BJ (cell line): ENCODE measurements around the gene NUDT6. TPM values are rescaled to one million over a fixed set of nuclear protein-coding genes. Genes with fewer than 3 reads are reported as not detected.
A peak's percentile ranks its signal among the peaks of the same experiment; 100 is the strongest.
"Not testable (repeated sequence)": the region's sequence is repeated elsewhere in the genome, so short reads cannot be mapped to it uniquely, and the experiment has no call there.

Experiments used
- CTCF ChIA-PET: fragments of 350-600 bp; formaldehyde crosslinking; extraction: SDS; loops from one replicate; lab custom pipeline; 2021; ENCODE audit warnings: antibody characterized with exemption, inconsistent platforms; lab: Yijun Ruan, JAX
- POLR2A ChIA-PET: fragments of 300-600 bp; sonication (Branson Sonifier 250); formaldehyde crosslinking; extraction: SDS; loops from one replicate; lab custom pipeline; 2021; ENCODE audit warnings: antibody characterized with exemption; lab: Charles Lee
- DNase-seq: peaks from one replicate; pipeline ENCODE4 v3.0.0-alpha.2; 2011; ENCODE audit warnings: low read depth
- H3K27me3 ChIP-seq: 2 replicates; pipeline ENCODE4 v1.6.0; 2011; ENCODE audit warnings: low read length; ENCODE audit not compliant: control insufficient read depth, insufficient read depth
- H3K36me3 ChIP-seq: 2 replicates; pipeline ENCODE4 v1.5.1; 2011; ENCODE audit warnings: low read length; ENCODE audit not compliant: control insufficient read depth, insufficient read depth
- H3K4me3 ChIP-seq: 2 replicates; pipeline ENCODE4 v1.5.1; 2011; ENCODE audit warnings: low read depth, mild to moderate bottlenecking, control low read depth, low read length
- polyA plus RNA-seq: library from polyadenylated mRNA; depleted of rRNA; stranded (reverse); fragments of >200 nt; gene quantifications from 2 replicates; pipeline ENCODE4 v1.2.3, GENCODE V29; 2011
- TF ChIP-seq, protein P1 (sequence below): IDR thresholded peaks from 2 replicates; pipeline ENCODE4 v1.5.1; 2011; ENCODE audit warnings: low read depth, mild to moderate bottlenecking, control low read depth, inconsistent platforms, low read length, moderate library complexity; ENCODE audit not compliant: insufficient read depth

NUDT6 gene
- polyA plus RNA-seq, 1 experiment, result 2.4 TPM

DNA sequence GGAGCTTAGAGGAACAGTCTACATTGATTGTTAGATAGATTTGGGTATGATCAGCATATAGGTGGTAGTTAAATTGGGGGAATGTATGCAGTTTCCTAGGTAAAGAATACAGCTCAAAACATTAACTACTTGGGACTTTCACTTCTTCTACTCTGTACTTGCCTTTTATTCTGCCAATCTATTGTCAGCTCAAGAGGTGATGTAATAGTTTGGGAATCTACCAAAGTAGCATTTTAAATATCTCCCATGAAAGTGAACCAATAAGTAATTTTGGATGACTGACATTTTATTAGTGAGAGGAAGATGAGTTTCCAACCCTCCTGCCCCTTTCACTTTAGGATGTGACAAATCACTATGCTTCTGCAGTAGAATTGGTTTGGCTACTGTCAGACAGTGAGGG, 43.4 kb downstream of the NUDT6 start:
- DNase-seq, result no peak
- ChIA-PET POLR2A (no interaction called here), CTCF (no interaction called here)
- H3K4me3 ChIP-seq, result no peak overlapping the region
- H3K36me3 ChIP-seq, result peaks cover 12% of the 10 kb centered on the region
- TF ChIP-seq, protein P1, sequence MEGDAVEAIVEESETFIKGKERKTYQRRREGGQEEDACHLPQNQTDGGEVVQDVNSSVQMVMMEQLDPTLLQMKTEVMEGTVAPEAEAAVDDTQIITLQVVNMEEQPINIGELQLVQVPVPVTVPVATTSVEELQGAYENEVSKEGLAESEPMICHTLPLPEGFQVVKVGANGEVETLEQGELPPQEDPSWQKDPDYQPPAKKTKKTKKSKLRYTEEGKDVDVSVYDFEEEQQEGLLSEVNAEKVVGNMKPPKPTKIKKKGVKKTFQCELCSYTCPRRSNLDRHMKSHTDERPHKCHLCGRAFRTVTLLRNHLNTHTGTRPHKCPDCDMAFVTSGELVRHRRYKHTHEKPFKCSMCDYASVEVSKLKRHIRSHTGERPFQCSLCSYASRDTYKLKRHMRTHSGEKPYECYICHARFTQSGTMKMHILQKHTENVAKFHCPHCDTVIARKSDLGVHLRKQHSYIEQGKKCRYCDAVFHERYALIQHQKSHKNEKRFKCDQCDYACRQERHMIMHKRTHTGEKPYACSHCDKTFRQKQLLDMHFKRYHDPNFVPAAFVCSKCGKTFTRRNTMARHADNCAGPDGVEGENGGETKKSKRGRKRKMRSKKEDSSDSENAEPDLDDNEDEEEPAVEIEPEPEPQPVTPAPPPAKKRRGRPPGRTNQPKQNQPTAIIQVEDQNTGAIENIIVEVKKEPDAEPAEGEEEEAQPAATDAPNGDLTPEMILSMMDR, result no peak
- H3K27me3 ChIP-seq, result no peaks in the 10 kb centered on the region

DNA sequence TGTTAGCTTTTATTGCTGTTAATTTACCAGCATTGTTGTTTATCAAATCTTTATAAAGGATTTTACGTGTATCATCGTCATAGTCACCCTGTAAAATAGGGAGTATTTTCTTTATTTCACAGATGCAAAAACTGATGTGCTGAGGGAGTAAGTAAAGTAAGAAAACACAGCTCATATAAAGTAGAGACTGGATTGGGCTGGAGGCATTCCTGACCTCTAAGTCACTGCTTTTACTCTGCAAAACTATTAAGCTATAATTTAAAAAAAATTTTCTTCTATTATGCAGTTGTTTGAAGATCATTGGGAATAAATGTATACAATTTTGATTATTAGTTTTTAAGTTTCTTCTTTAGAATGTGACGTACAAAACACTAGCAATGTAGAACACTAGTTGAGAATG, 45.9 kb downstream of the NUDT6 start:
- no peak for DNase-seq
- POLR2A ChIA-PET, result interaction anchor here (0.6 kb wide), 1 partner anchor 43 kb away, joined by 3 read pairs; no protein-coding TSS in a partner anchor
- CTCF ChIA-PET, result interaction anchor here (1.0 kb wide), 1 partner anchor 12 kb away, joined by 3 read pairs; no protein-coding TSS in a partner anchor

DNA sequence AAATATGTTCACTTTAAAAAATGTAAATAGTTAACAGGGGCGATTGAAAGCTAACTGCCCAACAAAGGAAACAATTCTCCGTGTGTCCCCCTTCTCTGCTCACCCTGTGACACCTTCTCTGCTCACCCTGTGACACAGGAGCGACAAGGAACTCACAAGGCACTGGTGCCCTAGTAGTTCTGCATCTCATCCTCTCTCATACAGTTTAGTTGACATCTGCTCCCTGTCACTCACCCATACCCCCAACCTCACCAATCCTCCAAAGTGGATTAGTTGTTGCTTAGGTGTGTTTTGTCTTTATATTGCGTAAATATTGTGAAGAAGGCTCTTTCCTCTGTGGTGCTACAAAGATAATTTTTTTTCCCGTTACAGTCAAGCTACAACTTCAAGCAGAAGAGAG, 46.4 kb downstream of the NUDT6 start:
- no peaks in the 10 kb centered on the region for H3K27me3 ChIP-seq
- TF ChIP-seq, protein P1, result no peak
- no peak for DNase-seq
- H3K4me3 ChIP-seq, result no peak overlapping the region
- H3K36me3 ChIP-seq, result peaks cover 6% of the 10 kb centered on the region
- ChIA-PET CTCF (no interaction called here), POLR2A (no interaction called here)

More for the DNA sequence above, 45.9 kb downstream of the NUDT6 start:
- TF ChIP-seq, protein P1, result no peak
- Histone ChIP-seq H3K36me3 (peaks cover 9% of the 10 kb centered on the region), H3K4me3 (no peak overlapping the region), H3K27me3 (no peaks in the 10 kb centered on the region)

DNA sequence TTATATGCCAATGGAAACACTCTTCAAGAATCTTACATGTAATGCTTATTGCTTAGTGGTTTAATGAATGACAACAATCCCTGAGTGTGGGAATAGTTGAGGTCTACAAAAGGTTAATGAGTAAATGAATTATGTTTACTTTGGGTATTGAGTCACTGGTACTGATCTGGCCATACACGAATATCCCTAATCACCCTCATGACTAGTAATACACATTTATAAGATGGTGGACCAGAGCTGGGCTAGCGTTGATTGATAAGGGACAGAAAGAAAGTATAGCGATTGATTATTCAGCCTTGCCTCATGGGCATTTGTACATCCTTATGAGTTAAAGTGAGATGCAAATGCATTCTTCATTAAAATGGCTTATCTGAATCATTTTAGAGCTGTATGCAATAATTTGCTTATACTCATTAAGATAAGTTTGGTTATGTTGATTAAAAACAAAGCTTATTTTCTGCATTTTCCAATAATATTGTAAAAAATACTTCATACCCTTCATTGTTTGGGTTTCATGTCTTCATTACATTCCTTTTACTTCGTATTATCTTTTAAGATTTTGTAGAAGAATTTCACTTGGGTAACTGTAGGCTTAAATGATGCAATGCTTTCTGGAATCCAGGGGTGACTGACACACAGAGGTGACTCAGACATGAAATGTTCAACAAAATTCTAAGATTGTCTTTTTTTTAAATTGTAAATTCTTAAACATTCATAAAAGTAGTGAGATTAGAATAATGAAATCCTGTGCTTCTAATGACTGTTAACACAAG, 48.4 kb downstream of the NUDT6 start:
- TF ChIP-seq, protein P1, result no peak
- peak; percentile 62 for DNase-seq
- H3K27me3 ChIP-seq, result no peaks in the 10 kb centered on the region
- no peak overlapping the region for H3K4me3 ChIP-seq
- ChIA-PET CTCF (interaction anchor here (1.0 to 1.2 kb wide), 2 partner anchors 18 to 41 kb away, joined by 3 to 4 read pairs; no protein-coding TSS in a partner anchor), POLR2A (interaction anchor here (0.6 kb wide), 1 partner anchor 9 kb away, joined by 3 read pairs; no protein-coding TSS in a partner anchor)
- H3K36me3 ChIP-seq, result peaks cover 1% of the 10 kb centered on the region; the same call in 1 of the 2 replicates

DNA sequence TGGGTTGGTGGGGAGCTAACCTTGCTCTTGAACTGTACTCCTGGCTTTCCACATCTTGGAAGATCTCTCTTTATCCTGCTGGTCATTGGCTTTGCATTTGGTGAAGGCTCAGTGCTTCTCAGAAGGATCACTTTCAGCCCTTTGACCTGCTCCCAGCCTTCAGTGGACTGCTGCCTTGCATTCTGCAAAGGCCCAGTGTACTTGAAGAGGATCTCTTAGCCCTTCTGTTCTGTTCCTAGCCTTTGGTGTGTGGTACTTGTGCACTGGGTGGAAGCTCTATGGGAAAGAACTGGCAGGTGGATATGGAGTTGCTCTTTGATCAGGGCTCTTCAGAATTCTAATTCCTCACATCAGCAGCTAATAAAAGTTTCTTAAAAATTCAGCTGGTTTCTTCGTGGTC, 49.3 kb downstream of the NUDT6 start:
- CTCF ChIA-PET, result interaction anchor here (1.0 kb wide), 1 partner anchor 17 kb away, joined by 3 read pairs; no protein-coding TSS in a partner anchor

DNA sequence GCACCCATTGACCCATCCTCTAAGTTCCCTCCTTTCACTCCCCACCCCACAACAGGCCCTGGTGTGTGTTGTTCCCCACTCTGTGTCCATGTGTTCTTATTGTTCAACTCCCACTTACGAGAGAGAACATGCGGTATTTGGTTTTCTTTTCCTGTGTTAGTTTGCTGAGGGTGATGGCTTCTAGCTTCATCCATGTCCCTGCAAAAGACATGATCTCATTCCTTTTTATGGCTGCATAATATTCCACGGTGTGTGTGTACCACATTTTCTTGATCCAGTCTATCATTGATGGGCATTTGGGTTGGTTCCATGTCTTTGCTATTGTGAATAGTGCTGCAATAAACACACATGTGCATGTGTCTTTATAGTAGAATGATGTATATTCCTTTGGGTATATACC, 54.2 kb downstream of the NUDT6 start:
- CTCF ChIA-PET, result interaction anchor here (1.1 kb wide), 1 partner anchor 9 kb away, joined by 4 read pairs; no protein-coding TSS in a partner anchor
- H3K27me3 ChIP-seq, H3K4me3 ChIP-seq, DNase-seq, POLR2A ChIA-PET, H3K36me3 ChIP-seq: not testable (repeated sequence)

More for the DNA sequence above, 49.3 kb downstream of the NUDT6 start:
- DNase-seq, result no peak
- Histone ChIP-seq H3K27me3 (no peaks in the 10 kb centered on the region), H3K36me3 (peaks cover 1% of the 10 kb centered on the region; the same call in 1 of the 2 replicates), H3K4me3 (no peak overlapping the region)
- TF ChIP-seq, protein P1, result no peak
- POLR2A ChIA-PET, result no interaction called here
